Renal cortical epithelial cell (primary cell): ENCODE results near the gene OXSM. TPM values are rescaled to one million over a fixed set of nuclear protein-coding genes. Genes with fewer than 3 reads are reported as not detected.

Experiments
- DNase-seq: peaks from one replicate; pipeline ENCODE4 v3.0.0-alpha.2; 2011; ENCODE audit warnings: low read depth
- total RNA-seq: library from RNA; depleted of rRNA; stranded (reverse); fragments of >200 nt; gene quantifications from 2 replicates; pipeline ENCODE4 v1.2.3, GENCODE V29; 2014

The OXSM gene
- total RNA-seq, 1 donor from 2014 or later: 17.6 TPM

- DNase-seq: no peak
Measured at GRCh38 chr3:25804676-25805075, 14.8 kb downstream of the OXSM start.

- DNase-seq: no peak
Measured at GRCh38 chr3:25812644-25813043, 22.8 kb downstream of the OXSM start.

- no peak for DNase-seq
Measured at GRCh38 chr3:25817107-25817506, 27.2 kb downstream of the OXSM start.

GRCh38 chr3:25817638-25818037 lies 27.7 kb downstream of the OXSM start:
- no peak for DNase-seq

- no peak for DNase-seq
Measured at GRCh38 chr3:25818335-25818734, 28.4 kb downstream of the OXSM start.

GRCh38 chr3:25820366-25820765 lies 30.5 kb downstream of the OXSM start:
- peak; percentile 95 for DNase-seq

GRCh38 chr3:25820816-25821486 lies 31.1 kb downstream of the OXSM start:
- peak; percentile 21 for DNase-seq

- no peak for DNase-seq
Measured at GRCh38 chr3:25821746-25822573, 32.1 kb downstream of the OXSM start.

- no peak for DNase-seq
Measured at GRCh38 chr3:25823314-25823713, 33.4 kb downstream of the OXSM start.

- DNase-seq: no peak
Measured at GRCh38 chr3:25826510-25826909, 36.6 kb downstream of the OXSM start.

- no peak for DNase-seq
Measured at GRCh38 chr3:25830373-25831280, 40.7 kb downstream of the OXSM start.

GRCh38 chr3:25831578-25831977 lies 41.7 kb downstream of the OXSM start:
- peak; percentile 82 for DNase-seq

GRCh38 chr3:25834346-25834745 lies 44.5 kb downstream of the OXSM start:
- no peak for DNase-seq

GRCh38 chr3:25836579-25836978 lies 46.7 kb downstream of the OXSM start:
- no peak for DNase-seq

GRCh38 chr3:25837038-25837437 lies 47.1 kb downstream of the OXSM start:
- no peak for DNase-seq

- no peak for DNase-seq
Measured at GRCh38 chr3:25840099-25840498, 50.2 kb downstream of the OXSM start.

GRCh38 chr3:25843332-25843731 lies 53.4 kb downstream of the OXSM start:
- DNase-seq: no peak

Other genes with a start within 250 kb of the OXSM start
- 87.0 and 154 TPM in 2 replicates for gene TOP2B, start 125.2 kb upstream of the OXSM start, total RNA-seq
- 39.9 and 42.7 TPM in 2 replicates for gene NGLY1, start 6.6 kb upstream of the OXSM start, total RNA-seq